ENCODE measurements around the gene BMAL1.

The BMAL1 gene

DNA sequence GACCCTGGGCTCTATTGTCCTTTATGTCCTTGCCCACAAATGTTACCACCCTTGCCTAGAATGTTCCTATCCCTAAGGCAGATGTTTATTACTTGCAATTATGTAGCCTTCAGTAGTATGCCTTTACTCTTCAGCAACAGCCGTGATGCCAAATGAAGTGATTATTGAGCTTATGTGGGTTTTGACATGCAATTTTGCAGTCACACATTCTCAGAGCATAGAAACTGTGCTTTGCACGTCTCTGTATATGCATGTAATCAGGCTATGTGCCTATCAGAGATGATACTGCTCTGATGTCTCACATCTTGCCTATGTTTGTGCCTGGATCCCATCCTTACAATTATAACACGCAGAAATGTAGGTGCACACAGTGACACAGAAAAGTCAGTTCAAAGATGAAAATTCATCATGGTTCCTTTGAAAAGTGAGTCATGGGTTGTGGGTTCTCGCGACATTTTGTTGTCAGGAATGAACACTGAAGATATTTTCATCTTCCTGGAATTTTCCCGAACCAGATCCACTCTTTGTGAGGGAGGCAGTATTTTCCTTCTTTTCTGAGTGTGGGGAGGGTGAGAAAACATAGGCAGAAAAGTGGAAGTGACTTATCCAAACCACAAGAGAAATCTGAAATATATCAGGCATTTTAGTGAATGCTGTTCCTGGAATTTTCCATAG is 81.1 kb downstream of the BMAL1 start:
- Histone ChIP-seq H3K36me3 (ENCODE audit: control insufficient read depth in 2 of 2, insufficient read depth in 2 of 2, low read length in 2 of 2) (peaks cover 36 to 48% of the 10 kb centered on the region in 2 donors), H3K27ac (ENCODE audit: low read length) (no peak overlapping the region)

DNA sequence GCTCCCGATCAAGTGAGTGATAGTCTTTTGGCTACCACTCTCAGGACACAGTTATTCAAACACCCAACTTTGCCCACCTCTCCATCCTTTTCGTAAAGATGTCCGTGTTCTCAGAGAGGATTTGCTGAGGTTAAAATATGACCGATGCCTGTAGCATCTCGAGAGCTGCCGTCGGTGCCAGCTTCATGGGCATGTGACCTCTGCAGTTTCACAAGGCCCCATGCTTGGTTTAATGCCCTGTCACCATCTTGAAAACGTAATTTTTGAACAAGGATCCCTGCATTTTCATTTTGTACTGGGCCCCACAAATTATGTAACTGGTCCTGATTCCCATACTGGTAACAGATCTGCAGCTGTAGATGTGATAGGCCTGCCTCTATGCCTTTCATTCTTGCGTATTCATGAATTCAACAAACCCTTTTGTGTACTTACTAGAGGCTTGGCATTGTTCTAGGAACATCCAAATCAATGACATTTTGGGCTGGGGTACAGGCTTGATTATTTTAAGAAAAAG is 85.1 kb downstream of the BMAL1 start:
- Histone ChIP-seq H3K36me3 (ENCODE audit: control insufficient read depth in 2 of 2, insufficient read depth in 2 of 2, low read length in 2 of 2) (peaks cover 50 to 51% of the 10 kb centered on the region in 2 donors), H3K4me1 (ENCODE audit: control insufficient read depth, insufficient read depth, low read length) (no peaks in the 10 kb centered on the region), H3K27me3 (ENCODE audit: control insufficient read depth in 1 of 2, insufficient read depth in 2 of 2, low read length in 2 of 2) (no peaks in the 10 kb centered on the region)

More for the DNA sequence above, 81.1 kb downstream of the BMAL1 start:
- Histone ChIP-seq H3K4me3 (ENCODE audit: low read length in 2 of 2) (no peak overlapping the region), H3K9me3 (ENCODE audit: control insufficient read depth in 2 of 2, low read length in 2 of 2) (no peaks in the 10 kb centered on the region), H3K27me3 (ENCODE audit: control insufficient read depth in 1 of 2, insufficient read depth in 2 of 2, low read length in 2 of 2) (no peaks in the 10 kb centered on the region), H3K9ac (ENCODE audit: low read length in 2 of 2) (no peak overlapping the region), H3K4me1 (ENCODE audit: control insufficient read depth, insufficient read depth, low read length) (no peaks in the 10 kb centered on the region)

DNA sequence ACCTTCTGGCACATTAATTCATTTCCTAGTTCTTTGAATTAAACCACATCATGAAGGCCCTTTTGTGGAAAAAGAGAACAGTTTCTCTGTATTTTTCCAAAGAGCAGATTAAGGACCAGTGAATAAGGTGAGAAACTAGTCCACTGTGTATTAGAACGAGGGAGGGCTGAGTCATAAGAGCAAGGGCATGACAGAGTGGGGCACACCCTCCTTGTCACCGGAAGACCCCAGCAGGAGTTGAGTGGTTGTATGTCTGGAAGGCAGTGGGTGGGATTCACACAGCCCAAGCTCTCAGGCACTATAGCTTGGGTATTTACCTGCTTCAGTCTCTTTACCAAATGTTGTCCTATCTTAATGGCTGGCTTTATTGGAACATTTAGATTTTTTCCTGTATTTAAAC is 86.8 kb downstream of the BMAL1 start:
- Histone ChIP-seq H3K36me3 (ENCODE audit: control insufficient read depth in 2 of 2, insufficient read depth in 2 of 2, low read length in 2 of 2) (peaks cover 54 to 55% of the 10 kb centered on the region in 2 donors), H3K4me3 (ENCODE audit: low read length in 2 of 2) (no peak overlapping the region), H3K4me1 (ENCODE audit: control insufficient read depth, insufficient read depth, low read length) (no peaks in the 10 kb centered on the region), H3K27me3 (ENCODE audit: control insufficient read depth in 1 of 2, insufficient read depth in 2 of 2, low read length in 2 of 2) (no peaks in the 10 kb centered on the region), H3K9ac (ENCODE audit: low read length in 2 of 2) (no peak overlapping the region), H3K27ac (ENCODE audit: low read length) (no peak overlapping the region), H3K9me3 (ENCODE audit: control insufficient read depth in 2 of 2, low read length in 2 of 2) (no peaks in the 10 kb centered on the region)

More for the DNA sequence above, 85.1 kb downstream of the BMAL1 start:
- H3K4me3 ChIP-seq (ENCODE audit: low read length in 2 of 2): no peak overlapping the region
- no peak overlapping the region for H3K9ac ChIP-seq (ENCODE audit: low read length in 2 of 2)
- no peak overlapping the region for H3K27ac ChIP-seq (ENCODE audit: low read length)
- H3K9me3 ChIP-seq (ENCODE audit: control insufficient read depth in 2 of 2, low read length in 2 of 2): no peaks in the 10 kb centered on the region

DNA sequence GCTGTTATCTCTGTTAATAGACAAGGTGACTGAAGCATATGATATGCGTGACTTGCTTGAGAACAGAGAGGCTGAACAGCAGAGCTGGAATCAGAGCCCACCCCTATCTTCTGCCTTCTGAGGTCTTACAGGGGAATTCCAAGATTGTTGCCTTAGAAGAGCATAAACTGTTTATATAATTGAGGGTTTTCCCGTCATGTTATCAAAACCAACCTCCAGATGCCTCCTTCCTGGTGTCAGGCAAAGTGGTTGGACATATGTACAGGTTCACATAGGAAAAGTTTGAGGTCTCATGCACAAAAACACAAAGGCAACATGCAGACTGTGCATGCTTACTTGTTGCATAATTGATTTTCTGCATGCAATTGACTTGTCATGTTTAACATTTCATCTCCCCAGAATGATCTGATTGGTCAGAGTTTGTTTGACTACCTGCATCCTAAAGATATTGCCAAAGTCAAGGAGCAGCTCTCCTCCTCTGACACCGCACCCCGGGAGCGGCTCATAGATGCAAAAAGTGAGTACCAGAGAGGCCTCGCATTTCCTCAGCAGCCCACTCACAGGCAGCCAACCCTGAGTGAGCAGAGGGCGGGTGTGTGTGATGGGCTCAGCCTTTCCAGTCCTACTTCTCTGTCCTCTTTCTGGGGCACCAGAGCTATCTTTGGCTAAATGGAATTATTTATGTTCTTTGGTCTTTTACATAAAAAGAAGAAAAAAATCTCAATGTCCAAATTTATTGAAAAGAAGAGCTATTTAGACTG is 88.9 kb downstream of the BMAL1 start:
- no peaks in the 10 kb centered on the region for H3K4me1 ChIP-seq (ENCODE audit: control insufficient read depth, insufficient read depth, low read length)
- no peaks in the 10 kb centered on the region for H3K27me3 ChIP-seq (ENCODE audit: control insufficient read depth in 1 of 2, insufficient read depth in 2 of 2, low read length in 2 of 2)
- no peak overlapping the region for H3K9ac ChIP-seq (ENCODE audit: low read length in 2 of 2)
- no peak overlapping the region for H3K27ac ChIP-seq (ENCODE audit: low read length)
- peaks cover 60 to 62% of the 10 kb centered on the region in 2 donors for H3K36me3 ChIP-seq (ENCODE audit: control insufficient read depth in 2 of 2, insufficient read depth in 2 of 2, low read length in 2 of 2)
- H3K4me3 ChIP-seq (ENCODE audit: low read length in 2 of 2): no peak overlapping the region
- H3K9me3 ChIP-seq (ENCODE audit: control insufficient read depth in 2 of 2, low read length in 2 of 2): no peaks in the 10 kb centered on the region

DNA sequence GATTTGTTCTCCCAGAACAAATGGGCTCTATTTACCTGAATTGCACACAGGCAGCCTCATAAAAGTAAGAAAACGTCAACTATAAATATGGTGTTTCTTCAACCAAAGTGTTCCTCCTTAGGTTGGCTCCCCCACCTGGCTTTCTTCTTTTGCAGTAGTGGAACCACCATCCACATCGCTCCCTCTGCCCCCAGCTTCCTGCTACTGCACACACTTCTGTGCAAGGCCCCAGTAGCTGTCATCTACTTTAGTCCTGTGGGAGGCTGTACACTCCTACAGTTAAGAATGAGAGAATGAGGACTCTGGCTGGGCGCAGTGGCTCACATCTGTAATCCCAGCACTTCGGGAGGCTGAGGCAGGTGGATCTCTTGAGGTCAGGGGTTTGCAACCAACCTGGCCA is 89.5 kb downstream of the BMAL1 start:
- no peaks in the 10 kb centered on the region for H3K4me1 ChIP-seq (ENCODE audit: control insufficient read depth, insufficient read depth, low read length)
- H3K27ac ChIP-seq (ENCODE audit: low read length): no peak overlapping the region
- H3K4me3 ChIP-seq (ENCODE audit: low read length in 2 of 2): no peak overlapping the region
- no peaks in the 10 kb centered on the region for H3K27me3 ChIP-seq (ENCODE audit: control insufficient read depth in 1 of 2, insufficient read depth in 2 of 2, low read length in 2 of 2)
- H3K9me3 ChIP-seq (ENCODE audit: control insufficient read depth in 2 of 2, low read length in 2 of 2): no peaks in the 10 kb centered on the region
- peaks cover 60% of the 10 kb centered on the region in 2 donors for H3K36me3 ChIP-seq (ENCODE audit: control insufficient read depth in 2 of 2, insufficient read depth in 2 of 2, low read length in 2 of 2)
- H3K9ac ChIP-seq (ENCODE audit: low read length in 2 of 2): no peak overlapping the region

DNA sequence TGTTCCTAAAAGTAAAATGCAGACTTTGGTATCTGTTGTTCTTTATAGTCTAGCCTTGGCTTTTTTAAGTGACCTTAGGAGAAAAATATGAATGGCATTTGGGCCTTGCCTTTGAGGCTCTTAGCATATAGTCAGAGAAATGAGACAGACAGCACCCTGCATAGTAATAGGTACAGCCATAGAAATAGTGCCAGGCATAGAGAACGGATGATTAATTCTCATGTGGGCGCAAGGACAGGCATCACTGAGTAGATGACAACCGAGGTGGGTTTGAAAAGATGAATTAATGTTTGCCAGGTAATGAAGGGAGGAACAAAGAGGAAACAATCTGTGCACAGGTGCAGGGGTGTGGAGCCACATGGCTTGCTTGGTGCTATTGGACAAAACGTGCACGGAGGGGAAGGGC is 90.5 kb downstream of the BMAL1 start:
- H3K4me1 ChIP-seq (ENCODE audit: control insufficient read depth, insufficient read depth, low read length): no peaks in the 10 kb centered on the region
- H3K27me3 ChIP-seq (ENCODE audit: control insufficient read depth in 1 of 2, insufficient read depth in 2 of 2, low read length in 2 of 2): no peaks in the 10 kb centered on the region
- no peak overlapping the region for H3K4me3 ChIP-seq (ENCODE audit: low read length in 2 of 2)
- H3K9me3 ChIP-seq (ENCODE audit: control insufficient read depth in 2 of 2, low read length in 2 of 2): no peaks in the 10 kb centered on the region
- no peak overlapping the region for H3K9ac ChIP-seq (ENCODE audit: low read length in 2 of 2)
- no peak overlapping the region for H3K27ac ChIP-seq (ENCODE audit: low read length)
- H3K36me3 ChIP-seq (ENCODE audit: control insufficient read depth in 2 of 2, insufficient read depth in 2 of 2, low read length in 2 of 2): peaks cover 52 to 62% of the 10 kb centered on the region in 2 donors

DNA sequence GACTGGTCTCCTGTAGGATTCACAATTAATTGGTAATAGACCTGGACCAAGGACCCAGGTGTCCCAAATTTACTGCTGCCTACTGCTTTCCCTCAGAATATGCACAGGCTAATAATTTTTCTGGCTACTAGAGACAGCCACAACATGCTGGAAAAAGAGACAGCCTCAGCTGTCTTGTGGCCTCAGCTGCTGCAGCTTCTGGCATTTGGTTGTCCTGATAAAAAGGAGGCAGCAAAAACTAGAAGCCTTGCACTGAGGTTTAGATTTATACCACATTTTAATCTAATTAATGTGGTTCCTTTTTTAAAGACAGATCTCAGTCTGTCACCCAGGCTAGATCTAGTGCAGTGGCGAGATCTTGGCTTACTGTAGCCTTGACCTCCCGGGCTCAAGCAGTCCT is 95.6 kb downstream of the BMAL1 start:
- peaks cover 52 to 78% of the 10 kb centered on the region in 2 donors for H3K36me3 ChIP-seq (ENCODE audit: control insufficient read depth in 2 of 2, insufficient read depth in 2 of 2, low read length in 2 of 2)
- no peak overlapping the region for H3K27ac ChIP-seq (ENCODE audit: low read length)
- H3K4me3 ChIP-seq (ENCODE audit: low read length in 2 of 2): no peak overlapping the region
- H3K9me3 ChIP-seq (ENCODE audit: control insufficient read depth in 2 of 2, low read length in 2 of 2): no peaks in the 10 kb centered on the region
- no peaks in the 10 kb centered on the region for H3K27me3 ChIP-seq (ENCODE audit: control insufficient read depth in 1 of 2, insufficient read depth in 2 of 2, low read length in 2 of 2)
- no peak overlapping the region for H3K9ac ChIP-seq (ENCODE audit: low read length in 2 of 2)
- H3K4me1 ChIP-seq (ENCODE audit: control insufficient read depth, insufficient read depth, low read length): no peaks in the 10 kb centered on the region

DNA sequence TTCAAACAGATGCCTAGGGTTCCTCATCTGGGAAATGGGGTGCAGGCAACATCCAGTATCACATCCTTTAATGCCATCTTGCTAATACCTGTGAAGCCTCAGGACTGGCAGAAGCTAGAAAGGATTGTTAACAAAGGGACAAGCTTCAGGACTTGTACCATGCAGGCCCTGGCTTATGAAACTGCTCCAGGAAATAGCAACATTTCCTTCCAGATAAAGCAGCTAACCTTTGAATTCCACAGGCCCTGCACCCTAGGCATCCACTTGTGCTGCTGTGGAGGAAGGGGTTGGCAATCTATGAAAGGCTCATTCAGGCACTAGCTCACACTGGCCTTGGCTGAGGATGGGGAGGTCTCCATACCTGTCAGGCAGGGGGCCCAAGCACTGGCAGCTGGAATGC is 98.2 kb downstream of the BMAL1 start:
- no peaks in the 10 kb centered on the region for H3K27me3 ChIP-seq (ENCODE audit: control insufficient read depth in 1 of 2, insufficient read depth in 2 of 2, low read length in 2 of 2)
- no peak overlapping the region for H3K9ac ChIP-seq (ENCODE audit: low read length in 2 of 2)
- H3K9me3 ChIP-seq (ENCODE audit: control insufficient read depth in 2 of 2, low read length in 2 of 2): no peaks in the 10 kb centered on the region
- no peak overlapping the region for H3K27ac ChIP-seq (ENCODE audit: low read length)
- no peak overlapping the region for H3K4me3 ChIP-seq (ENCODE audit: low read length in 2 of 2)
- H3K4me1 ChIP-seq (ENCODE audit: control insufficient read depth, insufficient read depth, low read length): no peaks in the 10 kb centered on the region
- peaks cover 54 to 82% of the 10 kb centered on the region in 2 donors for H3K36me3 ChIP-seq (ENCODE audit: control insufficient read depth in 2 of 2, insufficient read depth in 2 of 2, low read length in 2 of 2)

DNA sequence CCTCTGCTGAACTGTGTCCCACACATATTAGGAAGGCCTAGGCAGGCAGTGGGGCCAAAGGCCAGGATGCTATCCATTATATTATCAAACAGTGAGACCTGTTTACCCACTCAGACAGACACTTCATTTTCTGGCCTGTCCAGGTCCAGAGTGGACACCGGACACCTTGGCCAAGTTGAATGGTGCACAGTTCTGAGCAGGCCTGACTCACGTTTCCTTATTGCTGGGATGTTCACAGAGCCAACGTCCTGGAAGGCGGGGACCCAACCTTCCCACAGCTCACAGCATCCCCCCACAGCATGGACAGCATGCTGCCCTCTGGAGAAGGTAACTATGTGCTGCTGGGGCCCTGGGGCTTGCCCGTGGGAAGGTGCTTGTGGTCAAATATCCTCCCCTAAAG is 98.8 kb downstream of the BMAL1 start:
- no peaks in the 10 kb centered on the region for H3K27me3 ChIP-seq (ENCODE audit: control insufficient read depth in 1 of 2, insufficient read depth in 2 of 2, low read length in 2 of 2)
- peaks cover 52 to 84% of the 10 kb centered on the region in 2 donors for H3K36me3 ChIP-seq (ENCODE audit: control insufficient read depth in 2 of 2, insufficient read depth in 2 of 2, low read length in 2 of 2)
- no peak overlapping the region for H3K4me3 ChIP-seq (ENCODE audit: low read length in 2 of 2)
- no peak overlapping the region for H3K9ac ChIP-seq (ENCODE audit: low read length in 2 of 2)
- H3K9me3 ChIP-seq (ENCODE audit: control insufficient read depth in 2 of 2, low read length in 2 of 2): no peaks in the 10 kb centered on the region
- no peak overlapping the region for H3K27ac ChIP-seq (ENCODE audit: low read length)
- no peaks in the 10 kb centered on the region for H3K4me1 ChIP-seq (ENCODE audit: control insufficient read depth, insufficient read depth, low read length)

DNA sequence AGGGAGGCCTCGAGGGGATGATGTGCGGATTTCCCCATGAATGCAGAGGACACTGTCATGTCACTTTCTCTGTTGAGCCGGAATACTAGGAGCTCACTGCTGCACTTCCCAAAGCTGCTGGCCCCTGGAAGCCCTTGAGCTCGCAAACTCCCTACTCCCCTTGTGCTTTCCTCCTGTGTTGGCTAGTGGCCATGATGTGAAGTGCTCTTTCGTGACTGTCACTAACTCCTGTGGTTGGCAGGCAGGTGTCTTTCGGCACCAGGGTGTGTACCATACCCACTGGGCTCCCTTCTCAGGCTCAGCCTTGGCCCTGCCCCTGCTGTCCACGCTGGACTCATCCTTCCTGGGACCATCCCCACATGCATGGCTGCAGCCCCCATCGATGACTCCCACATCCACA is 99.2 kb downstream of the BMAL1 start:
- Histone ChIP-seq H3K27me3 (ENCODE audit: control insufficient read depth in 1 of 2, insufficient read depth in 2 of 2, low read length in 2 of 2) (no peaks in the 10 kb centered on the region), H3K4me1 (ENCODE audit: control insufficient read depth, insufficient read depth, low read length) (no peaks in the 10 kb centered on the region), H3K9me3 (ENCODE audit: control insufficient read depth in 2 of 2, low read length in 2 of 2) (no peaks in the 10 kb centered on the region), H3K9ac (ENCODE audit: low read length in 2 of 2) (no peak overlapping the region), H3K4me3 (ENCODE audit: low read length in 2 of 2) (no peak overlapping the region), H3K27ac (ENCODE audit: low read length) (no peak overlapping the region), H3K36me3 (ENCODE audit: control insufficient read depth in 2 of 2, insufficient read depth in 2 of 2, low read length in 2 of 2) (peaks cover 49 to 80% of the 10 kb centered on the region in 2 donors)

DNA sequence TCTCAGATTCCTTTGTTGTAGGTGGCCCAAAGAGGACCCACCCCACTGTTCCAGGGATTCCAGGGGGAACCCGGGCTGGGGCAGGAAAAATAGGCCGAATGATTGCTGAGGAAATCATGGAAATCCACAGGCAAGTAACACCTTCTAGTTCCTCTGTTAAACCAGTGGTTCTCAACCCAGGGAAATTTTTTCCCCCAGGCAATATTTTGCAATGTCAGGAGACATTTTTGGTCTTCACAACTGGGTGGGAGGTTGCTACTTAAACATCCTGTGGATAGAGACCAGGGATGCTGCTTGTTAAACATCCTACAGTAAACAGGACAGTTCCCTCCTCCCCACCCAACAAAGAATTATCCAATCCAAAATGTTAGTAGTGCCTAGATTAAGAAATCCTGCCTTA is 100.7 kb downstream of the BMAL1 start:
- peaks cover 56 to 73% of the 10 kb centered on the region in 2 donors for H3K36me3 ChIP-seq (ENCODE audit: control insufficient read depth in 2 of 2, insufficient read depth in 2 of 2, low read length in 2 of 2)
- H3K4me3 ChIP-seq (ENCODE audit: low read length in 2 of 2): no peak overlapping the region
- H3K9me3 ChIP-seq (ENCODE audit: control insufficient read depth in 2 of 2, low read length in 2 of 2): no peaks in the 10 kb centered on the region
- H3K9ac ChIP-seq (ENCODE audit: low read length in 2 of 2): no peak overlapping the region
- H3K27me3 ChIP-seq (ENCODE audit: control insufficient read depth in 1 of 2, insufficient read depth in 2 of 2, low read length in 2 of 2): no peaks in the 10 kb centered on the region
- H3K27ac ChIP-seq (ENCODE audit: low read length): no peak overlapping the region
- no peaks in the 10 kb centered on the region for H3K4me1 ChIP-seq (ENCODE audit: control insufficient read depth, insufficient read depth, low read length)

All from stomach smooth muscle (tissue), 2 donors.